Thoracic aorta (tissue), 2 donors: ENCODE data around the gene TMPRSS3. TPM values are rescaled to one million over a fixed set of nuclear protein-coding genes. Genes with fewer than 3 reads are reported as not detected.

Source experiments
- ATAC-seq: fragments of 150-250 bp; one replicate; pipeline ENCODE4 v1.8.0; 2017; ENCODE audit warnings: low read depth; ENCODE audit not compliant: insufficient number of reproducible peaks, low FRiP score
- DNase-seq: peaks from one replicate; pipeline ENCODE4 v3.0.0-alpha.2; 2020; ENCODE audit warnings: low spot score
- H3K27ac ChIP-seq, 2 donors: fragments of 200-600 bp; sonication (generic); 1 replicate in 1 of 2; 2 replicates in 1 of 2; pipeline ENCODE4 v1.5.1; 2016; ENCODE audit warnings: mild to moderate bottlenecking in 2 of 2, moderate library complexity in 2 of 2
- H3K27me3 ChIP-seq: fragments of 200-600 bp; sonication (generic); replicated peaks from 2 replicates; pipeline ENCODE4 v1.6.0; 2016; ENCODE audit warnings: mild to moderate bottlenecking; ENCODE audit not compliant: insufficient read depth
- H3K36me3 ChIP-seq: fragments of 200-600 bp; sonication (generic); one replicate; pipeline ENCODE4 v1.5.1; 2016
- H3K4me1 ChIP-seq, 2 donors: fragments of 200-600 bp; sonication (generic); 1 replicate in 1 of 2; 2 replicates in 1 of 2; pipeline versions ENCODE4 v1.5.1 to v1.6.0; 2016; ENCODE audit warnings: low read depth in 2 of 2, mild to moderate bottlenecking in 1 of 2; ENCODE audit not compliant: control insufficient read depth in 1 of 2
- H3K4me3 ChIP-seq: fragments of 200-600 bp; sonication (generic); 2 replicates; pipeline ENCODE4 v1.5.1; 2016; ENCODE audit warnings: mild to moderate bottlenecking
- H3K9me3 ChIP-seq: fragments of 200-600 bp; sonication (generic); 2 replicates; pipeline ENCODE4 v1.5.1; 2016
- total RNA-seq, 2 donors: library from RNA; depleted of rRNA; stranded (reverse); fragments of >200 nt; gene quantifications; one replicate each; pipeline versions ENCODE4 v1.1.0 to v1.2.3, GENCODE V29; 2016
- TF ChIP-seq, protein P1 (sequence below): fragments of 200-600 bp; sonication (generic); IDR thresholded peaks from one replicate; pipeline ENCODE4 v1.5.1; 2019; ENCODE audit warnings: antibody characterized with exemption

Gene TMPRSS3
- total RNA-seq, 2 donors from 2014 or later, result not detected

DNA sequence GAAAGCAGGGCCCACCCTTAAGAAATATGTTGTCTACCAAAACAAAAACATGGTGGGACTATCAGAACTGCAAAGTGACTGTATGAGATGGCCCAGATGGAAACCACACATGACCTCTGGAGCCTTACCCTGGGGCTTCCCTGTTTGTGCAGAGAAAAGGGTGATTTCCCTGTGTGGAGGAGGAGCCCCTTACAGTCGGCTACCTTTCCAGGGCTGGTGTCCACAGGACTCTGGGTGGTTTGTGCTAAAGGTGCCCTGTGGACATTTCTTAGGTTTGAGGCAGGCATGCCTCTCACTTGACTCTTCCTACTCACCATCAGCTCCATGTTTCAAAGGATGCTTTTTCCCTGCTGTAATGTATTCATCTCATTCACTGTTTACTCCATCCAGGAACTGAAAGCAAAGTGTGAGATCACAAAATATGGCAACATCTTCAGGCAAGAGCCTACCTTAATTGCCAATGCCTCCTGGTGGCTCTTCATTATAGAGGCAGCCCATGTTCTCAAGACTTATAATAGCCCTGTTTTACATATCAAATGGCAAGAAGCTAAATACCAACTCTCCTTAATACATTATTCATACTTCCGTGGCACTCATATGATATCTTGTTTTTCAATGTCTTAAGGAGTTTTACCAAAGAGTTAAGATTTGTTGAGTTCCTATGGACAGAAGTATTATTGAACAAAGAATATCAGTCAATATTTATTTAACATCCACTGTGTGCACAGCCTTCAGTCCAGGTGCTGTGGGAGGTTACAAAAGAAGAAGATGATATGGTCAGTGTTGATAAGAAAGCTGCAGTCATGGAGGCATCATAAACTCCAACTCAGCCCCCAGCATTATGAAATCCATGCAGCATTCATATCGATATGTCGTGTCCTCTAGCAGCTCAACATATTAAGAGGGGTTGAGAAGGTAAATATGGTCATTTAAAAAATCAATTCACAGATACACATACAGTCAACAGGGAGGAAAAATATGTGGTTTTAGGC, 65.2 kb downstream of the TMPRSS3 start:
- Histone ChIP-seq H3K36me3 (no peaks in the 10 kb centered on the region), H3K4me3 (no peak overlapping the region), H3K27me3 (no peaks in the 10 kb centered on the region), H3K27ac (no peak overlapping the region), H3K9me3 (no peaks in the 10 kb centered on the region), H3K4me1 (no peaks in the 10 kb centered on the region)
- ATAC-seq (no peak), DNase-seq (no peak)
- TF ChIP-seq, protein P1, sequence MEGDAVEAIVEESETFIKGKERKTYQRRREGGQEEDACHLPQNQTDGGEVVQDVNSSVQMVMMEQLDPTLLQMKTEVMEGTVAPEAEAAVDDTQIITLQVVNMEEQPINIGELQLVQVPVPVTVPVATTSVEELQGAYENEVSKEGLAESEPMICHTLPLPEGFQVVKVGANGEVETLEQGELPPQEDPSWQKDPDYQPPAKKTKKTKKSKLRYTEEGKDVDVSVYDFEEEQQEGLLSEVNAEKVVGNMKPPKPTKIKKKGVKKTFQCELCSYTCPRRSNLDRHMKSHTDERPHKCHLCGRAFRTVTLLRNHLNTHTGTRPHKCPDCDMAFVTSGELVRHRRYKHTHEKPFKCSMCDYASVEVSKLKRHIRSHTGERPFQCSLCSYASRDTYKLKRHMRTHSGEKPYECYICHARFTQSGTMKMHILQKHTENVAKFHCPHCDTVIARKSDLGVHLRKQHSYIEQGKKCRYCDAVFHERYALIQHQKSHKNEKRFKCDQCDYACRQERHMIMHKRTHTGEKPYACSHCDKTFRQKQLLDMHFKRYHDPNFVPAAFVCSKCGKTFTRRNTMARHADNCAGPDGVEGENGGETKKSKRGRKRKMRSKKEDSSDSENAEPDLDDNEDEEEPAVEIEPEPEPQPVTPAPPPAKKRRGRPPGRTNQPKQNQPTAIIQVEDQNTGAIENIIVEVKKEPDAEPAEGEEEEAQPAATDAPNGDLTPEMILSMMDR, result no peak

GRCh38 chr21:42324896-42325295, 71.0 kb downstream of the TMPRSS3 start:
- no peaks in the 10 kb centered on the region for H3K27me3 ChIP-seq
- no peaks in the 10 kb centered on the region for H3K9me3 ChIP-seq
- no peak overlapping the region for H3K27ac ChIP-seq
- DNase-seq (no peak), ATAC-seq (no peak)
- TF ChIP-seq, protein P1, result no peak
- H3K4me3 ChIP-seq, result no peak overlapping the region
- H3K4me1 ChIP-seq, result no peaks in the 10 kb centered on the region
- H3K36me3 ChIP-seq, result no peaks in the 10 kb centered on the region

Other genes with a start within 250 kb of the TMPRSS3 start
- 10 to 100 TPM; 15.6 to 20.6 TPM for gene ABCG1, start 176.9 kb downstream of the TMPRSS3 start, total RNA-seq
- gene TFF3, start 80.6 kb downstream of the TMPRSS3 start, total RNA-seq, result 1 to 10 TPM in 1 of 2 donors, not detected in 1; 3.2 TPM
- 10 to 100 TPM in 1 of 2 donors, not detected in 1; 17.0 TPM for gene TFF2, start 45.1 kb downstream of the TMPRSS3 start, total RNA-seq
- 10 to 100 TPM in 1 of 2 donors, not detected in 1; 85.8 TPM for gene TFF1, start 29.5 kb downstream of the TMPRSS3 start, total RNA-seq
- gene UBASH3A, start 7.8 kb upstream of the TMPRSS3 start, total RNA-seq, result 1 to 10 TPM; 1.2 to 1.3 TPM
- under 1 TPM in 1 of 2 donors, not detected in 1; 0.27 TPM for gene RSPH1, start 100.2 kb upstream of the TMPRSS3 start, total RNA-seq
- gene SLC37A1, start 117.8 kb upstream of the TMPRSS3 start, total RNA-seq, result 1 to 10 TPM; 6.6 to 9.6 TPM